Bronchial epithelial cell (primary cell): ENCODE data around the gene CDK6. TPM values are rescaled to one million over a fixed set of nuclear protein-coding genes. Genes with fewer than 3 reads are reported as not detected.
A peak's percentile ranks its signal among the peaks of the same experiment; 100 is the strongest.

Experiments
- DNase-seq: peaks from one replicate; pipeline ENCODE4 v3.0.0-alpha.2; 2010; ENCODE audit warnings: low read depth
- FAIRE-seq: peaks from 2 replicates; lab custom pipeline; 2011; peaks lifted over from hg19 to GRCh38; lab: Jason Lieb, UNC
- H3K27me3 ChIP-seq: 2 replicates; pipeline ENCODE4 v1.5.1; 2011; ENCODE audit warnings: low read length; ENCODE audit not compliant: control insufficient read depth, insufficient read depth
- H3K36me3 ChIP-seq: 2 replicates; pipeline ENCODE4 v1.5.1; 2011; ENCODE audit warnings: low read length; ENCODE audit not compliant: control insufficient read depth, insufficient read depth
- H3K4me3 ChIP-seq: 2 replicates; pipeline ENCODE4 v1.5.1; 2011; ENCODE audit warnings: mild to moderate bottlenecking, low read depth, low read length, control low read depth
- CTCF ChIP-seq: IDR thresholded peaks from 2 replicates; pipeline ENCODE4 v1.5.1; 2011; ENCODE audit warnings: mild to moderate bottlenecking, moderate library complexity, low read length, control low read depth, inconsistent platforms; ENCODE audit not compliant: insufficient read depth, severe bottlenecking
- total RNA-seq: library from RNA; depleted of rRNA; stranded (reverse); fragments of >200 nt; gene quantifications from 2 replicates; pipeline ENCODE4 v1.2.1, GENCODE V29; 2014

CDK6 gene
- total RNA-seq, 1 donor from 2014 or later: 52.9 TPM

- FAIRE-seq: no peak
- no peak for DNase-seq
- no peak for TF ChIP-seq CTCF
- Histone ChIP-seq H3K4me3 (no peak overlapping the region), H3K36me3 (no peaks in the 10 kb centered on the region), H3K27me3 (no peaks in the 10 kb centered on the region)
These were observed 42.6 kb downstream of the CDK6 start for GRCh38 chr7:92793656-92794205.

GRCh38 chr7:92790992-92791391 is 45.4 kb downstream of the CDK6 start:
- DNase-seq: peak; percentile 22
- FAIRE-seq: no peak

GRCh38 chr7:92788559-92789183 is 47.7 kb downstream of the CDK6 start:
- H3K36me3 ChIP-seq: no peaks in the 10 kb centered on the region
- H3K4me3 ChIP-seq: no peak overlapping the region
- no peak for TF ChIP-seq CTCF
- no peak for FAIRE-seq
- DNase-seq: no peak
- H3K27me3 ChIP-seq: no peaks in the 10 kb centered on the region

More at GRCh38 chr7:92790992-92791391, 45.4 kb downstream of the CDK6 start:
- Histone ChIP-seq H3K36me3 (no peaks in the 10 kb centered on the region), H3K4me3 (no peak overlapping the region), H3K27me3 (no peaks in the 10 kb centered on the region)
- no peak for TF ChIP-seq CTCF

GRCh38 chr7:92785923-92786322 is 50.5 kb downstream of the CDK6 start:
- Histone ChIP-seq H3K36me3 (no peaks in the 10 kb centered on the region), H3K27me3 (no peaks in the 10 kb centered on the region), H3K4me3 (no peak overlapping the region)
- FAIRE-seq: no peak
- TF ChIP-seq CTCF: no peak
- peak; percentile 59 for DNase-seq

GRCh38 chr7:92784935-92785334 is 51.4 kb downstream of the CDK6 start:
- no peaks in the 10 kb centered on the region for H3K27me3 ChIP-seq
- no peak for TF ChIP-seq CTCF
- FAIRE-seq: no peak
- no peak overlapping the region for H3K4me3 ChIP-seq
- H3K36me3 ChIP-seq: no peaks in the 10 kb centered on the region
- no peak for DNase-seq
